GM23248 (cell line): Measurements from ENCODE around the gene STAB2. TPM values are rescaled to one million over a fixed set of nuclear protein-coding genes. Genes with fewer than 3 reads are reported as not detected.
A peak's percentile ranks its signal among the peaks of the same experiment; 100 is the strongest.

Experiments used
- DNase-seq: peaks from one replicate; pipeline ENCODE4 v3.0.0-alpha.2; 2015
- H2AFZ ChIP-seq: fragments of 200-600 bp; sonication (generic); 2 replicates; pipeline ENCODE4 v1.6.1; 2016; ENCODE audit warnings: antibody characterized with exemption
- H3F3A ChIP-seq: fragments of 200-600 bp; sonication (generic); 2 replicates; pipeline ENCODE4 v1.6.1; 2016; ENCODE audit warnings: mild to moderate bottlenecking, antibody characterized with exemption, mixed run types; ENCODE audit not compliant: insufficient read depth
- H3K27ac ChIP-seq: fragments of 200-600 bp; sonication (generic); 2 replicates; pipeline ENCODE4 v1.5.1; 2016; ENCODE audit warnings: mild to moderate bottlenecking
- H3K27me3 ChIP-seq: fragments of 200-600 bp; sonication (generic); replicated peaks from 2 replicates; pipeline ENCODE4 v1.6.1; 2016; ENCODE audit warnings: mild to moderate bottlenecking; ENCODE audit not compliant: insufficient read depth
- H3K36me3 ChIP-seq: fragments of 200-600 bp; sonication (generic); 2 replicates; pipeline ENCODE4 v1.6.1; 2016; ENCODE audit warnings: low read depth, mild to moderate bottlenecking
- H3K4me1 ChIP-seq: fragments of 200-600 bp; sonication (generic); 2 replicates; pipeline ENCODE4 v1.6.1; 2016; ENCODE audit warnings: mild to moderate bottlenecking; ENCODE audit not compliant: insufficient read depth
- H3K4me2 ChIP-seq: fragments of 200-600 bp; sonication (generic); one replicate; pipeline ENCODE4 v1.6.1; 2016; ENCODE audit warnings: mild to moderate bottlenecking; ENCODE audit not compliant: unreplicated experiment
- H3K4me3 ChIP-seq: fragments of 200-600 bp; sonication (generic); 2 replicates; pipeline ENCODE4 v1.5.1; 2016; ENCODE audit warnings: mild to moderate bottlenecking
- H3K79me2 ChIP-seq: fragments of 200-600 bp; sonication (generic); 2 replicates; pipeline ENCODE4 v1.6.1; 2016; ENCODE audit warnings: mild to moderate bottlenecking; ENCODE audit not compliant: insufficient read depth
- H3K9ac ChIP-seq: fragments of 200-600 bp; sonication (generic); 2 replicates; pipeline ENCODE4 v1.6.1; 2016; ENCODE audit warnings: mild to moderate bottlenecking
- H3K9me2 ChIP-seq: fragments of 200-600 bp; sonication (generic); 2 replicates; pipeline ENCODE4 v1.6.1; 2016; ENCODE audit warnings: mixed run types, mild to moderate bottlenecking, moderate library complexity; ENCODE audit not compliant: insufficient read depth
- H3K9me3 ChIP-seq: fragments of 200-600 bp; sonication (generic); one replicate; pipeline ENCODE4 v1.6.1; 2017; ENCODE audit warnings: low read depth
- H4K20me1 ChIP-seq: fragments of 200-600 bp; sonication (generic); 2 replicates; pipeline ENCODE4 v1.6.0; 2016; ENCODE audit not compliant: insufficient read depth
- EZH2 ChIP-seq: fragments of 200-600 bp; sonication (generic); IDR thresholded peaks from 2 replicates; pipeline ENCODE4 v1.6.1; 2018; ENCODE audit warnings: antibody characterized with exemption, mild to moderate bottlenecking; ENCODE audit not compliant: insufficient read depth, poor library complexity, severe bottlenecking
- EZH2phosphoT487 ChIP-seq: fragments of 200-600 bp; sonication (generic); IDR thresholded peaks from 2 replicates; pipeline ENCODE4 v1.6.1; 2018; ENCODE audit warnings: antibody characterized with exemption, moderate library complexity, mild to moderate bottlenecking, low read depth; ENCODE audit not compliant: insufficient read depth
- WGBS, 2 experiments: methylation state at CpG; one replicate each; pipeline ENCODE4 v1.1.6; 2015 to 2017; ENCODE audit warnings: low lambda C conversion rate in 2 of 2, low coverage in 1 of 2; ENCODE audit errors: missing lambda C conversion rate in 2 of 2; 5-methylcytosine and 5-hydroxymethylcytosine counted together
- in situ Hi-C: fragments of 300-500 bp; cut with MboI; formaldehyde crosslinking; loops from 2 replicates; pipeline ENCODE4 v1.15.0; 2020
- polyA plus RNA-seq: library from polyadenylated mRNA; unstranded; fragments of >200 nt; fragmentation: Nextera tagmentation; extraction: Ambion mirVana; gene quantifications from 2 replicates; pipeline ENCODE4 v1.2.1, GENCODE V29; 2016
- total RNA-seq: library from RNA; depleted of rRNA; stranded (reverse); fragments of >200 nt; shearing (Covaris generic); gene quantifications from 2 replicates; pipeline ENCODE4 v1.2.3, GENCODE V29; 2014

The STAB2 gene
- total and polyA plus RNA-seq, 2 experiments from 2014 or later, result not detected

GRCh38 chr12:103799857-103800771, 213.0 kb downstream of the STAB2 start:
- no peak overlapping the region for H2AFZ ChIP-seq
- H3K4me1 ChIP-seq, result peaks cover 38% of the 10 kb centered on the region
- peaks cover 35% of the 10 kb centered on the region for H3F3A ChIP-seq
- H3K79me2 ChIP-seq, result no peaks in the 10 kb centered on the region
- in situ Hi-C loops, result no loop called here
- no peak overlapping the region for H3K4me3 ChIP-seq
- no peaks in the 10 kb centered on the region for H4K20me1 ChIP-seq
- no peak for TF ChIP-seq EZH2
- TF ChIP-seq EZH2phosphoT487, result no peak
- DNase-seq, result peak; percentile 56
- no peak overlapping the region for H3K27ac ChIP-seq
- H3K4me2 ChIP-seq, result no peak overlapping the region
- H3K9ac ChIP-seq, result no peak overlapping the region
- H3K9me3 ChIP-seq, result no peaks in the 10 kb centered on the region
- H3K36me3 ChIP-seq, result no peaks in the 10 kb centered on the region
- no peaks in the 10 kb centered on the region for H3K27me3 ChIP-seq
- H3K9me2 ChIP-seq, result no peaks in the 10 kb centered on the region
- WGBS, 2 experiments, result 52 to 54% methylated on average over 16 of the region's 16 CpGs

GRCh38 chr12:103801709-103802585, 214.9 kb downstream of the STAB2 start:
- DNase-seq, result peak; percentile 64
- 76 to 83% methylated on average over 11 of the region's 11 CpGs for WGBS, 2 experiments
- Histone ChIP-seq H3K9me2 (no peaks in the 10 kb centered on the region), H3K36me3 (no peaks in the 10 kb centered on the region), H3K9ac (no peak overlapping the region), H3F3A (peaks cover 50% of the 10 kb centered on the region), H3K9me3 (no peaks in the 10 kb centered on the region), H3K27ac (peak overlapping the region; percentile 32), H3K27me3 (no peaks in the 10 kb centered on the region), H4K20me1 (no peaks in the 10 kb centered on the region), H3K79me2 (no peaks in the 10 kb centered on the region; the same call in 1 of the 2 replicates), H2AFZ (no peak overlapping the region), H3K4me1 (peaks cover 51% of the 10 kb centered on the region), H3K4me3 (no peak overlapping the region), H3K4me2 (peak overlapping the region; percentile 36)
- TF ChIP-seq EZH2phosphoT487, result no peak
- TF ChIP-seq EZH2, result no peak
- in situ Hi-C loops, result no loop called here

GRCh38 chr12:103802586-103802886, 215.5 kb downstream of the STAB2 start:
- H3K4me1 ChIP-seq, result peaks cover 51% of the 10 kb centered on the region
- H3K79me2 ChIP-seq, result peaks cover 4% of the 10 kb centered on the region; the same call in 1 of the 2 replicates
- H2AFZ ChIP-seq, result no peak overlapping the region
- no peaks in the 10 kb centered on the region for H3K27me3 ChIP-seq
- TF ChIP-seq EZH2 (no peak), EZH2phosphoT487 (no peak)
- H3K9me2 ChIP-seq, result no peaks in the 10 kb centered on the region
- 92 to 100% methylated on average over 1 of the region's 1 CpG for WGBS, 2 experiments
- H3K36me3 ChIP-seq, result no peaks in the 10 kb centered on the region
- H3K4me2 ChIP-seq, result peak overlapping the region; percentile 36
- H4K20me1 ChIP-seq, result no peaks in the 10 kb centered on the region
- no peak overlapping the region for H3K9ac ChIP-seq
- no peak overlapping the region for H3K4me3 ChIP-seq
- H3K9me3 ChIP-seq, result no peaks in the 10 kb centered on the region
- DNase-seq, result no peak
- H3F3A ChIP-seq, result peaks cover 50% of the 10 kb centered on the region
- peak overlapping the region; percentile 32 for H3K27ac ChIP-seq
- in situ Hi-C loops, result no loop called here

GRCh38 chr12:103803847-103804246, 216.8 kb downstream of the STAB2 start:
- Histone ChIP-seq H2AFZ (no peak overlapping the region), H3K4me1 (peaks cover 51% of the 10 kb centered on the region), H3F3A (peaks cover 50% of the 10 kb centered on the region), H3K9me3 (no peaks in the 10 kb centered on the region), H3K27me3 (no peaks in the 10 kb centered on the region), H3K9ac (no peak overlapping the region), H3K4me2 (no peak overlapping the region), H3K9me2 (no peaks in the 10 kb centered on the region), H3K27ac (no peak overlapping the region), H3K36me3 (no peaks in the 10 kb centered on the region), H4K20me1 (no peaks in the 10 kb centered on the region), H3K4me3 (no peak overlapping the region), H3K79me2 (peaks cover 4% of the 10 kb centered on the region; the same call in 1 of the 2 replicates)
- in situ Hi-C loops, result no loop called here
- no peak for DNase-seq
- 93 to 96% methylated on average over 1 of the region's 1 CpG for WGBS, 2 experiments
- no peak for TF ChIP-seq EZH2phosphoT487
